Activated CD4-positive, alpha-beta T cell treated with anti-CD3 and anti-CD28 coated beads for 36 hours (primary cell): Measurements from ENCODE around the gene HOXB8. TPM values are rescaled to one million over a fixed set of nuclear protein-coding genes. Genes with fewer than 3 reads are reported as not detected.

Experiments used
- ATAC-seq: fragments of 200-7000 bp; cut with Tn5 transposase; one replicate; pipeline ENCODE4 v1.10.0; 2021; ENCODE audit warnings: mild to moderate bottlenecking, moderate library complexity
- CTCF ChIA-PET: fragments of 350-600 bp; sonication (Branson Sonifier 250); formaldehyde crosslinking; loops from one replicate; lab custom pipeline; 2021; ENCODE audit warnings: antibody characterized with exemption; lab: Charles Lee
- POLR2A ChIA-PET: fragments of 350-600 bp; sonication (Branson Sonifier 250); formaldehyde crosslinking; loops from one replicate; lab custom pipeline; 2021; ENCODE audit warnings: antibody characterized with exemption, inconsistent platforms; lab: Charles Lee
- DNase-seq: peaks from one replicate; pipeline ENCODE4 v3.0.0-alpha.2; 2020
- H3K27ac Mint-ChIP-seq: one replicate; pipeline ENCODE4 v1.8.0; 2021; ENCODE audit warnings: mixed read lengths
- H3K27me3 Mint-ChIP-seq: one replicate; pipeline ENCODE4 v1.8.0; 2021; ENCODE audit warnings: mixed read lengths
- H3K36me3 Mint-ChIP-seq: one replicate; pipeline ENCODE4 v1.8.0; 2021; ENCODE audit warnings: low read depth, mixed read lengths
- H3K4me1 Mint-ChIP-seq: one replicate; pipeline ENCODE4 v1.8.0; 2021; ENCODE audit warnings: mixed read lengths
- H3K4me3 Mint-ChIP-seq: one replicate; pipeline ENCODE4 v1.8.0; 2021; ENCODE audit warnings: mild to moderate bottlenecking, moderate library complexity, mixed read lengths
- H3K9me3 Mint-ChIP-seq: one replicate; pipeline ENCODE4 v1.8.0; 2021; ENCODE audit warnings: low read depth, mixed read lengths
- intact Hi-C, 2 experiments: fragments of 100-400 bp; cut with DNase I in 1 of 2; cut with micrococcal nuclease in 1 of 2; formaldehyde crosslinking; loops; one replicate each; pipeline versions ENCODE4 v1.14.2 to v1.15.1; 2022 to 2024; cut with DNase I, micrococcal nuclease
- total RNA-seq, 2 experiments: library from RNA; stranded (reverse); gene quantifications; one replicate each; pipeline ENCODE4 v1.2.3, GENCODE V29; 2021

The HOXB8 gene
- total RNA-seq, 2 experiments from 2014 or later: not detected

DNA sequence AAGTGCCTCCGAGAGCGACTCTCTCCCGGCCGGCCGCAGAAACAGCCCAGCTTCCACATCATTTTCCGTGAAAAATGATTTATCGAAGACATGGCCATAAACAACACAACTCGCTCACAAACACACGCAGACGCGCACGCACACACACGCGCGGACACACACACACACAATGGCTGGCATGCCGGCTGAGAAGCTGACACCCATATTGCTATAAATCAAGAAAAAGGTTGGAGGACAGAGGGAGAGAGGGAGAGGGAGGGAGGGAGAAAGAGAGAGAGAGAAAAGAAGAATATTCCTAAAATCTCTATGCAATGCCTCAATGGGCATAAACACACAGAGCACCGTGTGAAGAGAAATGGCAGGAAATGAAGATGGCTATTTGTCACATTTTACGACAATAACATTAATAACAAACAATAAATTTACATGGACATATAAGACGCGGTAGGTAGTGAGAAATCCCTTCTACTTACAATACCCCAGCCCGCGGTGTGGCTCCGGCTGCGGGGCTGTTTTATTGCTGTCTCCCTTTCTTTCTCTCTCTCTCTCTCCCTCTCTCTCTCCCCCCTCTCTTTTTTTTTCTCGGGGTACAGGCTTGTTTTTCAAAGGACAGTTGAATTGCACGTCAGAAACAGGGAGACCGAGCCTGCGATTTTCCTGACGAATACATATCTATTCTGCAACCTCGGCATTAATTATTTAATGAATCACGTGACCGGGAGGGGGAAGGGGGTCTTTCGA is 46.4 kb downstream of the HOXB8 start:
- H3K27me3 Mint-ChIP-seq: peaks cover 22% of the 10 kb centered on the region

DNA sequence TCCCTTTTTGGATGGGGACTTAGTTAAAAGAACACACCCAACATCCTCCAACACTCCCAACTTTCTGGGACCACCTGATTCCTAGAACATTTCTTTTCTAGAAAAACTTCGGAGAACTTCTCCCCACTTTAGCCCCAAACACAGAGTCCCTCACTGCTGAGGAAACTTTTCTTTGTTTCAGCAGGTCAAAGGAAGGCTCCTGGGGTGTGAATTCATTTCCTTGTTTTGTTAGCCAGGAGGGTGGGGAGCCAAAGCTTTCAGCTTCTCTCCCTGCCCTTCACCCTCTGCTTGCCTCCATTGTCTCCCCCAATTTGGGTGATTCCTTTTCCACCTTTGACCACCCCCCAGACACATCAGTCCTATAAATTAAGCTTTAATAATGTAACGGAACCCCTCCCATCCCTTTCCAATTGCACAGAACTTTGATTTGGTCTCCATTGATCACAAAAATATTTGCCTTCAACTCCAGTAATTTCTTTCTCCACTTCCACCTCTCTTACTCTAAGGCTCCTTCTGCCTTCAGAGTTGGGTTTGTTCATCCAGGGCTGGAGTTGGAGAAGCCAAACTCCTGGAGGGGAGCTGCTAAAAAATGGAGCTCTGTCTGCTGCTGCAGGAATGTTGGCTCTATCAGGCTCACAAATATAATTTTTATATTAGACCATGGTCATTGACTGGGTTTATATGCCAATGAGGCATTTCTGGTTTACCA is 47.3 kb downstream of the HOXB8 start:
- no peaks in the 10 kb centered on the region for H3K9me3 Mint-ChIP-seq
- no peak for DNase-seq
- no peak for ATAC-seq
- peaks cover 26% of the 10 kb centered on the region for H3K27me3 Mint-ChIP-seq
- peaks cover 5% of the 10 kb centered on the region for H3K4me1 Mint-ChIP-seq
- intact Hi-C loops: no loop called here
- ChIA-PET CTCF (interaction anchor here (0.7 to 1.2 kb wide), 6 partner anchors 8 to 1172 kb away, joined by 3 read pairs; no protein-coding TSS in a partner anchor), POLR2A (no interaction called here)
- no peaks in the 10 kb centered on the region for H3K36me3 Mint-ChIP-seq
- H3K27ac Mint-ChIP-seq: no peak overlapping the region
- no peak overlapping the region for H3K4me3 Mint-ChIP-seq

More for the DNA sequence above, 46.4 kb downstream of the HOXB8 start:
- CTCF ChIA-PET: interaction anchor here (0.6 to 1.2 kb wide), 6 partner anchors 9 to 1171 kb away, joined by 3 to 4 read pairs (median 3); no protein-coding TSS in a partner anchor
- intact Hi-C loops: no loop called here
- Mint-ChIP-seq H3K4me3 (no peak overlapping the region), H3K9me3 (no peaks in the 10 kb centered on the region), H3K4me1 (peaks cover 5% of the 10 kb centered on the region), H3K27ac (no peak overlapping the region), H3K36me3 (no peaks in the 10 kb centered on the region)
- POLR2A ChIA-PET: no interaction called here
- DNase-seq: no peak
- ATAC-seq: no peak

DNA sequence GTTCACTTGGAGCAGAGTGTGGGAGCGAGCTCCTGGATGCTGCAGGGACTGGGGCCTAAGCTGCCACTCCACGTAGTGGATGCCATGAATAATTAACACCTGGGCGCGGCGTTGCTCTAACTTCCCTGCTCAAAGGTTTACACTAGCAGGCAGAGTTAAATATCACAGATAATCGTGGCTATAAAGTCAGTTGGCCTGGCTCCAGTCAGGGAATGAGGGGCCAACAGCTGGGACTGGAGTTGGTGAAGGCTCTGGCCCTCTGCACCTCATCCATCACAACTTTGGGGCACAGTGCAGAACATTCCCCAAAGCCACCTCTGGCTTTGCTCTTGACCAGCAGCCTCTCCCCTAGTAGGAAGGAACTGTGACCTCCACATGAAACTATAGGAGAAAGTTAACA is 47.9 kb downstream of the HOXB8 start:
- Mint-ChIP-seq H3K4me3 (no peak overlapping the region), H3K4me1 (peaks cover 5% of the 10 kb centered on the region), H3K36me3 (no peaks in the 10 kb centered on the region), H3K9me3 (no peaks in the 10 kb centered on the region), H3K27ac (no peak overlapping the region), H3K27me3 (peaks cover 31% of the 10 kb centered on the region)
- POLR2A ChIA-PET: no interaction called here
- DNase-seq (no peak), ATAC-seq (no peak)
- intact Hi-C loops: no loop called here
- CTCF ChIA-PET: interaction anchor here (0.7 to 1.2 kb wide), 3 partner anchors 8 to 232 kb away, joined by 3 read pairs; no protein-coding TSS in a partner anchor

GRCh38 chr17:48566717-48567116 is 48.4 kb downstream of the HOXB8 start:
- Mint-ChIP-seq H3K4me1 (peaks cover 5% of the 10 kb centered on the region), H3K27me3 (peaks cover 31% of the 10 kb centered on the region), H3K36me3 (no peaks in the 10 kb centered on the region), H3K4me3 (no peak overlapping the region), H3K27ac (no peak overlapping the region), H3K9me3 (no peaks in the 10 kb centered on the region)
- no peak for DNase-seq
- ChIA-PET CTCF (interaction anchor here (0.6 to 1.1 kb wide), 3 partner anchors 10 to 490 kb away, joined by 3 to 5 read pairs (median 4); no protein-coding TSS in a partner anchor), POLR2A (interaction anchor here (0.6 kb wide), 1 partner anchor 181 kb away, joined by 3 read pairs; no protein-coding TSS in a partner anchor)
- ATAC-seq: no peak
- intact Hi-C loops: no loop called here

GRCh38 chr17:48565925-48566710 is 49.0 kb downstream of the HOXB8 start:
- ChIA-PET POLR2A (interaction anchor here (0.6 kb wide), 2 partner anchors 180 to 1221 kb away, joined by 3 to 4 read pairs; no protein-coding TSS in a partner anchor), CTCF (interaction anchor here (0.6 to 1.1 kb wide), 3 partner anchors 9 to 489 kb away, joined by 3 to 5 read pairs (median 4); no protein-coding TSS in a partner anchor)
- Mint-ChIP-seq H3K27ac (no peak overlapping the region), H3K36me3 (no peaks in the 10 kb centered on the region), H3K27me3 (peaks cover 31% of the 10 kb centered on the region), H3K9me3 (no peaks in the 10 kb centered on the region), H3K4me1 (peaks cover 5% of the 10 kb centered on the region), H3K4me3 (no peak overlapping the region)
- intact Hi-C loops: no loop called here
- no peak for ATAC-seq
- no peak for DNase-seq

- CTCF ChIA-PET: interaction anchor here (0.7 kb wide), 1 partner anchor 204 kb away, joined by 3 read pairs; no protein-coding TSS in a partner anchor
- DNase-seq (no peak), ATAC-seq (no peak)
- intact Hi-C loops: no loop called here
- POLR2A ChIA-PET: no interaction called here
- Mint-ChIP-seq H3K27ac (no peak overlapping the region), H3K9me3 (no peaks in the 10 kb centered on the region), H3K36me3 (no peaks in the 10 kb centered on the region), H3K27me3 (peaks cover 29% of the 10 kb centered on the region), H3K4me1 (peaks cover 5% of the 10 kb centered on the region), H3K4me3 (no peak overlapping the region)
Measured at GRCh38 chr17:48565022-48565554, 50.0 kb downstream of the HOXB8 start.

DNA sequence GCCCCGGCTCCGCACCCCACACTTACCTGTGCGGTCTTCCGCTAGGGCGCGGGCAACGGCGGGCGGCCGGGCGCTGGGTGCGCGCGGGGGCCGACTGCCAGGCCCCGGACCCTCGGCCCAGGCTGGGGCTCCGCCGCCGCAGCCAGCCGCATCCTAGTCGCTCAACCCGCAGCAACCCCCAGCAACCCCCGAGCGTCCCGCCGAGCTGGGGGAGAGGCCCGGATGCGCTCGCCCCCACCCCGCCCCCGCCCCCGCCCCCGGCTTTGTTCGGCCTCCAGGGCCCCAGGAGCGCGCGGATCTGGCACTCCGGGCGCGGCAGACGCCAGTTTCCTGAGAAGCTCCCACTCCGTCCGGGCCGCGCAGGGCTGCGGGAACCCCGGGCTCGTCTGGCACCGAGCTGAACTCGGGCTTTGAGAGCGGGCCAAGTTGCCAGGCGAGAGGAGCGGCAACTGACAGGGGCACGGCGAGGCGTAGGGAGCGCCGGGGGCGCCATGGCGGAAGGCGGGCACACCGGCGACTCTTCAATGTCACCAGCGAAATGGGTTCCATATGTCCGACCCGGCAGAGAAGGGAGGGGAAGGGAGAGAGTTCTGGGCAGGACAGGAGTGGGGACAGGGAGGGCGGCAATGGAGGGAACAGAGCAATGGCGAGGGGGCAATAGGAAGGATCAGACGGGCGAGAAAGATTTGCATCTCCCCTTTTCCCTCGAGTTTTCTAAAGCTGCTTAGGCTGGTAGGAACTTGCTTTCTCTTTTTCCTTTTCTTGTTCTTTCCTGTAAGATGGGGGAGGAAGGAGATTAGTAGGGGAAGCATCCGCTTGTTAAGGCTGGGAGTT is 50.7 kb downstream of the HOXB8 start:
- H3K36me3 Mint-ChIP-seq: no peaks in the 10 kb centered on the region
- peaks cover 25% of the 10 kb centered on the region for H3K27me3 Mint-ChIP-seq
- no peak overlapping the region for H3K27ac Mint-ChIP-seq
- intact Hi-C loops: no loop called here
- ATAC-seq: no peak
- H3K4me3 Mint-ChIP-seq: no peak overlapping the region
- no peak for DNase-seq
- H3K4me1 Mint-ChIP-seq: peaks cover 5% of the 10 kb centered on the region
- no peaks in the 10 kb centered on the region for H3K9me3 Mint-ChIP-seq
- ChIA-PET POLR2A (no interaction called here), CTCF (interaction anchor here (0.7 kb wide), 1 partner anchor 205 kb away, joined by 3 read pairs; no protein-coding TSS in a partner anchor)

- Mint-ChIP-seq H3K36me3 (no peaks in the 10 kb centered on the region), H3K9me3 (no peaks in the 10 kb centered on the region), H3K27me3 (peaks cover 21% of the 10 kb centered on the region), H3K27ac (no peak overlapping the region), H3K4me3 (no peak overlapping the region), H3K4me1 (peaks cover 5% of the 10 kb centered on the region)
- intact Hi-C loops: no loop called here
- CTCF ChIA-PET: no interaction called here
- ATAC-seq (no peak), DNase-seq (no peak)
- POLR2A ChIA-PET: no interaction called here
Measured at GRCh38 chr17:48563867-48564187, 51.3 kb downstream of the HOXB8 start.

DNA sequence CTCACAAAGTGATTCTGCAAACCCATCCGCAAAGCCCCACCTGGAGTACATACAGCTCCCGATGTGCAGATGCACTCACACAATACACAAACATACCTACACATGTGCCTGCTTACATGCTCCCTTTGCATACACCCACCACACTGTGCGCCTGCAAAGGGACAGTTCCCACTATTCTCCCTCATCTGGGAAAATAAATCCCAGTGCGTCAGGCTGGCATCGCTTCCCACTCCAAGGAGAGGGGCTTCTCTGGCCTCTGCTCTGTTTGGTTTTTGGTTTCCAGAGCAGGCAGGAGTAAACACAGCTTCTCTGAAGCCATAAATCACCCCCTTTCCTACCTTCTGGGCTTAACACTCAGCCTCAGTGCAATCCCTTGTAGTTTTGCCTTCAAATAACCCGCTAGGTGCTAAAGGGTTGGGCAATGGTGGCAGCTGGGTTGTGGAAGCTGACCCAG is 51.7 kb downstream of the HOXB8 start:
- no peak for ATAC-seq
- intact Hi-C loops: no loop called here
- Mint-ChIP-seq H3K4me1 (peaks cover 2% of the 10 kb centered on the region), H3K36me3 (no peaks in the 10 kb centered on the region), H3K27ac (no peak overlapping the region), H3K4me3 (no peak overlapping the region), H3K9me3 (no peaks in the 10 kb centered on the region), H3K27me3 (peaks cover 22% of the 10 kb centered on the region)
- ChIA-PET POLR2A (no interaction called here), CTCF (no interaction called here)
- DNase-seq: no peak

GRCh38 chr17:48562934-48563333 is 52.2 kb downstream of the HOXB8 start:
- ATAC-seq (no peak), DNase-seq (no peak)
- Mint-ChIP-seq H3K27me3 (peaks cover 20% of the 10 kb centered on the region), H3K27ac (no peak overlapping the region), H3K36me3 (no peaks in the 10 kb centered on the region), H3K4me3 (no peak overlapping the region), H3K9me3 (no peaks in the 10 kb centered on the region), H3K4me1 (no peaks in the 10 kb centered on the region)
- CTCF ChIA-PET: interaction anchor here (0.6 kb wide), 1 partner anchor 87 kb away, joined by 3 read pairs; no protein-coding TSS in a partner anchor
- intact Hi-C loops: no loop called here
- POLR2A ChIA-PET: no interaction called here
